ENCODE results near the gene IGF2BP2.

DNA sequence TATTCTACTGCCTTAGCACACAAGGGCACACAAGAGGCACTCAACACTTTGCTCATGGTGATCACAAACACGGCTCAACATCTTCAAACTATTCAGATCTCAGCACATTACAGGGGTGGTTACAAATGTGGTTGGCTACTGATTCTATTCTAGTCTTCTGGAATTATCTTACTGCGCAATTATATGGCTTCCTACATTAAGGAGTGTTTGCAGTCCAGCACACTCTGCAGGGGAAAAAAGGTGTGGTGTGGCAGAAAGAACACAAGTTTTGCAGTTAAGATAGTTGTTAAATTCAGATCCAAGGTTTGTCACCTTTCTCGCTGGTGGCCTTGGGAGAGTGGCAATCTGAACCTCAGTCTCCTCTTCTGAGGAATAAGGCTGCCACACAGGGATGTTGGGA, 31.9 kb downstream of the IGF2BP2 start:
- TF ChIP-seq ZNF263 (CRISPR knock-in tag; IDR thresholded peaks at IDR 0.05; ENCODE audit: low read depth) (no peak), ESRRA (CRISPR knock-in tag; IDR thresholded peaks at IDR 0.05; ENCODE audit: borderline replicate concordance) (no peak), IRF2 (CRISPR knock-in tag; IDR thresholded peaks at IDR 0.05; ENCODE audit: borderline replicate concordance, low read depth) (no peak), MAX (CRISPR knock-in tag; IDR thresholded peaks at IDR 0.05) (no peak), JUN (CRISPR knock-in tag; IDR thresholded peaks at IDR 0.05) (no peak), ZNF219 (CRISPR knock-in tag; IDR thresholded peaks at IDR 0.05; ENCODE audit: borderline replicate concordance) (no peak), SP1 (CRISPR knock-in tag; conservative IDR thresholded peaks at IDR 0.05) (no peak), NFYB (CRISPR knock-in tag; conservative IDR thresholded peaks at IDR 0.05; ENCODE audit: low read depth) (no peak)
- TF ChIP-seq, protein P1, sequence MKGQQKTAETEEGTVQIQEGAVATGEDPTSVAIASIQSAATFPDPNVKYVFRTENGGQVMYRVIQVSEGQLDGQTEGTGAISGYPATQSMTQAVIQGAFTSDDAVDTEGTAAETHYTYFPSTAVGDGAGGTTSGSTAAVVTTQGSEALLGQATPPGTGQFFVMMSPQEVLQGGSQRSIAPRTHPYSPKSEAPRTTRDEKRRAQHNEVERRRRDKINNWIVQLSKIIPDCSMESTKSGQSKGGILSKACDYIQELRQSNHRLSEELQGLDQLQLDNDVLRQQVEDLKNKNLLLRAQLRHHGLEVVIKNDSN (CRISPR knock-in tag; IDR thresholded peaks at IDR 0.05), result no peak
- TF ChIP-seq, protein P2, sequence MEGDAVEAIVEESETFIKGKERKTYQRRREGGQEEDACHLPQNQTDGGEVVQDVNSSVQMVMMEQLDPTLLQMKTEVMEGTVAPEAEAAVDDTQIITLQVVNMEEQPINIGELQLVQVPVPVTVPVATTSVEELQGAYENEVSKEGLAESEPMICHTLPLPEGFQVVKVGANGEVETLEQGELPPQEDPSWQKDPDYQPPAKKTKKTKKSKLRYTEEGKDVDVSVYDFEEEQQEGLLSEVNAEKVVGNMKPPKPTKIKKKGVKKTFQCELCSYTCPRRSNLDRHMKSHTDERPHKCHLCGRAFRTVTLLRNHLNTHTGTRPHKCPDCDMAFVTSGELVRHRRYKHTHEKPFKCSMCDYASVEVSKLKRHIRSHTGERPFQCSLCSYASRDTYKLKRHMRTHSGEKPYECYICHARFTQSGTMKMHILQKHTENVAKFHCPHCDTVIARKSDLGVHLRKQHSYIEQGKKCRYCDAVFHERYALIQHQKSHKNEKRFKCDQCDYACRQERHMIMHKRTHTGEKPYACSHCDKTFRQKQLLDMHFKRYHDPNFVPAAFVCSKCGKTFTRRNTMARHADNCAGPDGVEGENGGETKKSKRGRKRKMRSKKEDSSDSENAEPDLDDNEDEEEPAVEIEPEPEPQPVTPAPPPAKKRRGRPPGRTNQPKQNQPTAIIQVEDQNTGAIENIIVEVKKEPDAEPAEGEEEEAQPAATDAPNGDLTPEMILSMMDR (IDR thresholded peaks at IDR 0.05), result no peak

Measured in WTC11 (cell line).